ENCODE measurements around the gene GATB.

DNA sequence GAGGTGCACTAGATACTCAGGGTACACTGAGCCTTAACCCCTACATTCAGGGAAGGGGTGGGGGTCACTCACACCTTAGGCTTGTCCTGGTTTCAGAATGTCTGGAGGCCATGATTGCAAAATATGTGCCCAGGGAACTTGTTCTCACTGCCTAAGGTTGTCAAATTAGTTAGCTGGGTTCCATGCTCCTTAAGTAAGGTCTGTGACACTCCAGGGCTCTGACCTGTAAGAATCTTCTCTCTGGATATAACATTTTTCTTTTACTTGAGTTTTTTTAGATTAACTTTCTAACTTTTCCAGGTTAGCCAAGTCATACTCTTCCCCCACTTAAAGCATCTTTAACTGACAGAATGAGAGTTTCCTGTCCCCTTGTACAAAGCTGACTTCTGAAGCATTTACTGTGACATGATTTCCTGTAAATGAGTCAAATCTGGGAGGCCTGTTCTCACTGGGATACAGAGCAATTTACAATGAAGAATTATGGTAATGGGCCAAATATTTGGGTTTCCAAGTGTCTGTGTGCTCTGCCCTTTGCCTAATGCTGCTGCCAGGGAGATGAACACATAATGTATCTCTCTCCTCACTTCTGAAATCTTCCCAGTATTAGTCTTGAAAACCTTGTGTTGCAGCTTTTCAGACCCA lies 101.7 kb downstream of the GATB start:
- TF ChIP-seq, protein P1, sequence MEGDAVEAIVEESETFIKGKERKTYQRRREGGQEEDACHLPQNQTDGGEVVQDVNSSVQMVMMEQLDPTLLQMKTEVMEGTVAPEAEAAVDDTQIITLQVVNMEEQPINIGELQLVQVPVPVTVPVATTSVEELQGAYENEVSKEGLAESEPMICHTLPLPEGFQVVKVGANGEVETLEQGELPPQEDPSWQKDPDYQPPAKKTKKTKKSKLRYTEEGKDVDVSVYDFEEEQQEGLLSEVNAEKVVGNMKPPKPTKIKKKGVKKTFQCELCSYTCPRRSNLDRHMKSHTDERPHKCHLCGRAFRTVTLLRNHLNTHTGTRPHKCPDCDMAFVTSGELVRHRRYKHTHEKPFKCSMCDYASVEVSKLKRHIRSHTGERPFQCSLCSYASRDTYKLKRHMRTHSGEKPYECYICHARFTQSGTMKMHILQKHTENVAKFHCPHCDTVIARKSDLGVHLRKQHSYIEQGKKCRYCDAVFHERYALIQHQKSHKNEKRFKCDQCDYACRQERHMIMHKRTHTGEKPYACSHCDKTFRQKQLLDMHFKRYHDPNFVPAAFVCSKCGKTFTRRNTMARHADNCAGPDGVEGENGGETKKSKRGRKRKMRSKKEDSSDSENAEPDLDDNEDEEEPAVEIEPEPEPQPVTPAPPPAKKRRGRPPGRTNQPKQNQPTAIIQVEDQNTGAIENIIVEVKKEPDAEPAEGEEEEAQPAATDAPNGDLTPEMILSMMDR (IDR thresholded peaks at IDR 0.05; ENCODE audit: low read length): no peak
- TF ChIP-seq EZH2 (IDR thresholded peaks at IDR 0.05; ENCODE audit: borderline replicate concordance, low read length): no peak
